NCI-H2107 treated with DMSO at 0.1 percent for 48 hours (cell line): ENCODE results near the gene FUBP1.
A peak's percentile ranks its signal among the peaks of the same experiment; 100 is the strongest.
"Not testable (repeated sequence)": the region's sequence is repeated elsewhere in the genome, so short reads cannot be mapped to it uniquely, and the experiment has no call there.

ENCODE experiments used
- DNase-seq: peaks from one replicate; lab custom pipeline; 2025; ENCODE audit not compliant: unreplicated experiment; lab: John Stamatoyannopoulos, UW

The FUBP1 gene

GRCh38 chr1:77990629-77991204, 11.8 kb upstream of the FUBP1 start:
- no peak for DNase-seq

DNA sequence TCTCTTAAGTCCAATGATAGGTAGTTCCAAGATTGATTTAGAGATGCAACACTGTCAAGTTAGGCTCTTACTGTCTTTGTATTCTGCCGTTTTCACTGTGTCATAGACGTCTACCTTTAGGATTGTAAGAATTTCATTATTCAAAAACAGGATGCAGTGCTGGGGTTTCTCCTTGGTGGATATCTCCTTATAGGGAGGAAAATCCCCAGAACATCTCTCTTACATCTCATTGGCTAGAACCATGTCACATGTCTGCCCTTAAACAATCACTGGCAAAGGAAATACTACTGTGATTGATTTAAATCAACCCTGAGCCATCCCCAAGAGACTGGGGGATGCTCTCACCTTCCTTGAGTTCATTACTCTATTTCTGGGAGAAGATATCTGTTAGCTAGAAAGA, 10.9 kb upstream of the FUBP1 start:
- DNase-seq = no peak

GRCh38 chr1:77987919-77988318, 9.0 kb upstream of the FUBP1 start:
- DNase-seq = no peak

- DNase-seq = no peak
Observed at GRCh38 chr1:77986810-77987209, 7.9 kb upstream of the FUBP1 start.

DNA sequence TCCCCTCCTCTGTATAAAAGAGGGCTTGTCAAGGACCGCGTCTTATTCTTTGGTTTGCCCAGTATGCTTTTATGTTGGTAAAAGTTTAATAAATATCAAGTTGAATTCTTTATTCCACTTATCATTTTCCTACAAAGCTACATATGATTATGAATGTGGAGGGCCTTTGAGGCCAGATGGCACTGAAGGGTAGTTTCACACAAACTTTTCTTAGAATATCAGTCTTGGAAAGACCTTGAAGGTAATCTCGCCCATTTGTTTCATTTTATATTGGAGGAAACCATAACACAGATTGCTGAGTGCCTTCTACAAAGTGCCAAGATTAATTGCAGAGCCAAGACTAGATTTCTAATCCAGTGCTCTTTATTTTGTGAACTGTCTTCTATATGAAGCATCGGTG, 5.8 kb upstream of the FUBP1 start:
- DNase-seq = no peak

GRCh38 chr1:77983997-77984355, 5.1 kb upstream of the FUBP1 start:
- no peak for DNase-seq

- not testable (repeated sequence) for DNase-seq
Observed at GRCh38 chr1:77983352-77983996, 4.6 kb upstream of the FUBP1 start.

GRCh38 chr1:77978293-77978968, 441 bp downstream of the FUBP1 start:
- peak; percentile 86 for DNase-seq

- no peak for DNase-seq
Observed at GRCh38 chr1:77977989-77978292, 931 bp downstream of the FUBP1 start.

DNA sequence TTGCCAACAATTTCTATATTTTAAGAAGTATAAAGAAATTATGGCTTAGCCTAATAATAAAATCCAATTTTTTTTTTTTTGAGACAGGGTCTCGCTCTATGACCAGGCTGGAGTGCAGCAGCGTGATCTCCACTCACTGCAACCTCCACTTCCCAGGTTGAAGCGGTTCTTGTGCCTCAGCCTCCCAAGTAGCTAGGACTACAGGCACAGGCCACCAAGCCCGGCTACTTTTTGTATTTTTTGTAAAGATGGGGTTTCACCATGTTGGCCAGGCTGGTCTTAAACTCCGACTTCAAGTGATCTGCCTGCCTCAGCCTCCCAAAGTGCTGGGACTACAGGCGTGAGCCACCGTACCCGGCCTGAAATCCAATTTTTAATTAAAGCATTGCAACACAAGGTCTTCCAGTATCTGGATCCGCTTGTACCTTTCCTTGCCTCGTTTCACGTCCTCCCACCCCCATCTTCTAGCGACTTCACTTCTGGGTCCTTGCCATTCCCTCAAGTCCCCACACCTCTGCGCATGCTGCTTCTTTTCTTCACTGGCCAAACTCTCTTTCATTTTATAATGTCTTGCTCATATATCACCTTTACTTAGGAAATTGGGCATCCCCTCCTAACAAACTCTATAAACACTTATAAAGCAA, 2.3 kb downstream of the FUBP1 start:
- no peak for DNase-seq

DNA sequence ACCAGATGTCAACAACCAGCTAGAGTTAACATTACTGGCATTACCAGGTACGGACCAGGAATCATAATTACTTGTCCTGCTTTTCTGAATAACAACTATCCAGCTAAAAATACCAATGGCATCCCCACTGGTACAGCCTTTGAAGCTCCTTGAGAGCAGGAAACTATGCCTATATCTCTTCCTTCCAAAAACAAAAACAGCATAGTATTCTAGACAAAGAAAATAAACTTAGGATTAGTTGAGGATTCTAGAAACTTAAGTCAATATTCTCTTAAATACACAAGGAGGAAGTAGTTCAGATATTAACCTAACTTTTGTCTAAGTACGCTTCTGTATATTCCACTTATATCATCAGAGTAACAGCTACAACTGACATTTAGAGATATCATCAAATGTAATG, 3.0 kb downstream of the FUBP1 start:
- DNase-seq = no peak

DNA sequence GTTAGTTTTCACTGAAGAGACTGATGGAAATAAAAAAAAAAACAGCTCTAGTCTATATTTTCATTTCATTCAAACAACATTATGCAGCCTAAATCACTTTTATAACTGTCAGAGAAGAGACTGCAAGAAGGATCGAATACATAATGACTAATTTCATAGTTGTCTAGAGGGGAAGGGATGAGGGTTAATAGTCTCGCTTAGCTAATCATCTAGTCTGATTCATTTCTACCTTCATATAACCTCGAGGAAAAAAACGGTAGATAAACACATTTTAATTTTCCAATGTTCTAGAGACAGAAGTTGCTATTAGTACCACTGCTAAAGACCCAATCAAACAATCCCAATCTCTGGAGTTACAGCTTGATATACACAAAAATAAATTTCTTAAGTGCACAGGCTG, 3.5 kb downstream of the FUBP1 start:
- DNase-seq = no peak

DNA sequence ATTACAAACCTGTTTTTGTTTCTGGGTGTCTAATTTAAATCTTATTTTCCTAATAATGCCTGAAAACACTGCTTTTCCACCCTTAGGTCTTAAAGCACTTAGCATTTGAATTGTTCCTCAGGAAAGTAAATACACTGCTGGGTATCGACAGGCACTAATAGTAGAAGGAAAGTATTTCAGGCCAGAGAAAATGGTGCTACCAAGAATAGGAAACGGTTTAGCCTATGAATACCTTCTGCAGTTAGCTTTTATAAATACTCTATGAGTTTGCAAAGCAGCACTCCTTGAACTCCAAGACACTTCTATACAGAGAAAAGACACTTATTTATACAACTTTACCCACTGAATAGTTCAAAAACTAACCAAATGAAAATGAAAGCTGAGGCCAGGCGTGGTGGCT, 6.8 kb downstream of the FUBP1 start:
- DNase-seq = no peak

GRCh38 chr1:77970192-77970591, 8.7 kb downstream of the FUBP1 start:
- DNase-seq = no peak

GRCh38 chr1:77966291-77966690, 12.6 kb downstream of the FUBP1 start:
- no peak for DNase-seq

DNA sequence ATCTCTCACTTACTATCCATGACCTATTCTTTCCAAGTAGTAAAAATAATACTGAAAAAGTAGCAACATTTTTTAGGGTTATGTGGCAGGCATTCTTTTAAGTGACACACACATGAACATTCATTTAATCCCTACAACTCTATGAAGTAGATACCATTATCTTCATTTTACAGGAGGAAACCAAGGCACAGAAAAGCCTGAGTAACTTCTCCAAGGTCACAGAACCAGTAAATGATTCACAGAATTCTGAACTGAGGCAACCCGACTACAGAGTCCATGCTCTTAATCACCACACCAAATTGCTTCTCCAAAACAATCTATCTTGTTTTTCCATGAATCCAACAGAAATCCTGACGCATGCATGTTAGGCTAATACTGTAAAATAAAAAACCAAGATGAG, 17.5 kb downstream of the FUBP1 start:
- no peak for DNase-seq

DNA sequence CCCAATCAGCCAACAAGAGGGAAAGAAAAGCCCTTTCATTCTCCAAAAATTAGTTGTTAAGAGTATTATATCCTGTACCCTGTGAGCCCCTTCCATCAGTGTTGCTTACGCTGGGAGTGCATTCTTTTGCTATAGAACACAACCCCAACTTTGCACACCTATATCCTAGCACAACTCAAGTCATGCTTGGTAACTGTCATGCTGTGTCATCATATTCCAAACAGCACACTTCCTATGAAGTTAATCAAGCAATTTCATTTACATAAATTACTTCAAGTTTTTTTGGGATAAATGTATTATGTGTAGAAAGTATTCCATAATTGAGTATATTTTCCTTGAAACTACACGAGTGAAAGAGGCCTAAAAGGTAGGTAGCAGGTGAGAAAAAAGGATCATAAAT, 20.0 kb downstream of the FUBP1 start:
- DNase-seq = no peak

GRCh38 chr1:77958391-77958790, 20.5 kb downstream of the FUBP1 start:
- no peak for DNase-seq

DNA sequence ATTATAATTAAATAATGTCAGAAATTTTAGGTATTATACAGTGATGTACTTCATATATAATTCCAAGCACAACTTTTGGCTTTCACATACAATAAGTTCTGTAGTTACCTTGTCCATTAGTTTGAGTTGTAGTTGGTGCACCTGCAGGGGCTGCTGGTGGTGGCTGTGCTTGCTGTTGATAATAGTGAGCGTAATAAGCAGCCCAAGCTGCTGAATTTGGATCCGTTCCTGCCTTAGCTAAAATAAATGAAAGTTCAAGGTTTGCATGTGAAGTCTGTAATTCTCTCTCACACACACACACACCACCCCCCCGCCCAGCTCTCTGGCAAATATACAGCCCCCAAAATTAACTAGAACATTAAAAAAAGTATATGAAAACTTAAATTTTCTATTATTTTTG, 22.4 kb downstream of the FUBP1 start:
- no peak for DNase-seq

- DNase-seq = no peak
Observed at GRCh38 chr1:77955709-77956108, 23.2 kb downstream of the FUBP1 start.

DNA sequence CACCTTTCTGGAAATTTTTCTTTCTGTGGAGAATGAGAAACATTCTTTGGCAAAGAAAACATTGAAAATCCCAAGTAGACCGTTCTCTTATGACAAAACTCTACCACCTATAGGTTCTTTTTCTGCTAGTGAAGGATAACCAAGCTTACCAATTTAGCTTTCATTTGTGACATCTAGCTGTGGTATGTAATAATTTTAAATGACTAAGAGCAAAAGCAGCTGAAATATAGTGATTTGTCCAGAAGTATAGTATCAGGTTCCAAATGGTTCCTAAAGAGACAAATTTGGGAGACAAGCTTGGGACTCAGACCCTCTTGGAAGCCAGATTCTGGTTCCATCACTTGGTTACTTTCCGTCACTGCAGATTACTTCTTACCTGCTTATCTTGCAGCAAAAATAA, 24.4 kb downstream of the FUBP1 start:
- DNase-seq = no peak

DNA sequence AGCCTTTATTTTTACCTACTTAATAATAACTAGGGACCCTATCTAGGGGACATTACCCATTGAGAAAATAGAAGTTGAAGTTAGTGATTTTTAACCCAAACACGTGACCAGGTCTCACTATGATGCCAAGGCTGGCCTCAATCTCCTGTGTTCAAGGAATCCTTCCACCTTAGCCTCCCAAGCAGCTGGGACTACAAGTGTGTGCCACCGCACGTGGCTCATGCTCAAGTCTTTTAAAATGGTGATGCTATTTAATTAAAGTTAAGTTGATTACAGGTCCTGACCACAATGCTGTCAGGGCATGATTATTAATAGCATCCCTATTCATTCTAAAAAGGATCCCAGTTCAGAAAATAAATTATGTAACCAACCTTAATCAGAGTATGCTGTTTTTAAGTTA, 25.0 kb downstream of the FUBP1 start:
- DNase-seq = no peak
